Stimulated activated CD8-positive, alpha-beta memory T cell treated with anti-CD3 and anti-CD28 coated beads, Interleukin-4, amount 100 ng/mL, for 1 hour (primary cell): ENCODE results near the gene SUSD5.
"Not testable (repeated sequence)": the region's sequence is repeated elsewhere in the genome, so short reads cannot be mapped to it uniquely, and the experiment has no call there.

Experiments
- DNase-seq, 2 donors: peaks; one replicate each; pipeline ENCODE4 v3.0.0-alpha.2; 2020; ENCODE audit warnings: low read depth in 2 of 2, low spot score in 1 of 2

The SUSD5 gene

GRCh38 chr3:33153782-33154181 is 64.8 kb downstream of the SUSD5 start:
- no peak for DNase-seq

GRCh38 chr3:33152363-33153360 is 65.9 kb downstream of the SUSD5 start:
- no peak for DNase-seq

GRCh38 chr3:33149342-33149741 is 69.3 kb downstream of the SUSD5 start:
- DNase-seq, result no peak

- no peak for DNase-seq
Measured at GRCh38 chr3:33146791-33147445, 71.7 kb downstream of the SUSD5 start.

GRCh38 chr3:33145901-33146580 is 72.6 kb downstream of the SUSD5 start:
- DNase-seq, result no peak

GRCh38 chr3:33145221-33145900 is 73.2 kb downstream of the SUSD5 start:
- DNase-seq, result no peak

GRCh38 chr3:33144433-33144832 is 74.2 kb downstream of the SUSD5 start:
- DNase-seq, result peak in 1 of 2 donors; percentile 10

GRCh38 chr3:33141006-33141405 is 77.6 kb downstream of the SUSD5 start:
- no peak for DNase-seq

GRCh38 chr3:33139996-33140395 is 78.6 kb downstream of the SUSD5 start:
- no peak for DNase-seq

GRCh38 chr3:33139006-33139623 is 79.5 kb downstream of the SUSD5 start:
- DNase-seq, result not testable (repeated sequence)

- no peak for DNase-seq
Measured at GRCh38 chr3:33137691-33138090, 80.9 kb downstream of the SUSD5 start.

GRCh38 chr3:33134026-33134625 is 84.5 kb downstream of the SUSD5 start:
- DNase-seq, result no peak

- DNase-seq, result no peak
Measured at GRCh38 chr3:33132019-33132360, 86.6 kb downstream of the SUSD5 start.

GRCh38 chr3:33131331-33132018 is 87.1 kb downstream of the SUSD5 start:
- peak in 1 of 2 donors; percentile 10 for DNase-seq

GRCh38 chr3:33130144-33130543 is 88.5 kb downstream of the SUSD5 start:
- no peak for DNase-seq

GRCh38 chr3:33128706-33129105 is 89.9 kb downstream of the SUSD5 start:
- no peak for DNase-seq

- no peak for DNase-seq
Measured at GRCh38 chr3:33125840-33126239, 92.8 kb downstream of the SUSD5 start.

GRCh38 chr3:33124638-33125037 is 94.0 kb downstream of the SUSD5 start:
- no peak for DNase-seq

GRCh38 chr3:33122991-33123390 is 95.6 kb downstream of the SUSD5 start:
- no peak for DNase-seq

- no peak for DNase-seq
Measured at GRCh38 chr3:33119891-33120290, 98.7 kb downstream of the SUSD5 start.
